Nephron (organoid): Measurements from ENCODE around the gene NFASC.

Experiments used
- H3K27ac Mint-ChIP-seq, 3 experiments: 2 replicates each; pipeline ENCODE4 v1.8.0; 2020; ENCODE audit warnings: mixed read lengths in 3 of 3, mild to moderate bottlenecking in 2 of 3, moderate library complexity in 1 of 3
- H3K27me3 Mint-ChIP-seq: 2 replicates; pipeline ENCODE4 v1.8.0; 2021; ENCODE audit warnings: low read depth, mild to moderate bottlenecking, moderate library complexity, mixed read lengths
- H3K36me3 Mint-ChIP-seq: 2 replicates; pipeline ENCODE4 v1.8.0; 2020; ENCODE audit warnings: low read depth, mixed read lengths
- H3K4me1 Mint-ChIP-seq: 2 replicates; pipeline ENCODE4 v1.8.0; 2020; ENCODE audit warnings: mixed read lengths
- H3K4me3 Mint-ChIP-seq, 3 experiments: 2 replicates each; pipeline ENCODE4 v1.8.0; 2020; ENCODE audit warnings: mild to moderate bottlenecking in 3 of 3, mixed read lengths in 3 of 3, moderate library complexity in 2 of 3
- H3K9me3 Mint-ChIP-seq: 2 replicates; pipeline ENCODE4 v1.8.0; 2020; ENCODE audit warnings: mixed read lengths
- CTCF ChIP-seq, 3 experiments: fragments of 200-600 bp; sonication (generic); IDR thresholded peaks; one replicate each; pipeline ENCODE4 v1.5.0; 2021; ENCODE audit warnings: antibody characterized with exemption in 3 of 3; ENCODE audit not compliant: unreplicated experiment in 3 of 3

Gene NFASC

GRCh38 chr1:204868340-204868700 is 2.3 kb upstream of the NFASC start:
- Mint-ChIP-seq H3K4me3 (no peak overlapping the region), H3K36me3 (no peaks in the 10 kb centered on the region), H3K27ac (no peak overlapping the region), H3K27me3 (peaks cover 10% of the 10 kb centered on the region), H3K4me1 (peaks cover 42% of the 10 kb centered on the region), H3K9me3 (no peaks in the 10 kb centered on the region)
- TF ChIP-seq CTCF (IDR thresholded peaks at IDR 0.05; ENCODE audit: unreplicated experiment in 3 of 3), result no peak

- Mint-ChIP-seq H3K4me3 (no peak overlapping the region), H3K36me3 (no peaks in the 10 kb centered on the region), H3K4me1 (peaks cover 42% of the 10 kb centered on the region), H3K27me3 (peaks cover 13% of the 10 kb centered on the region), H3K9me3 (no peaks in the 10 kb centered on the region), H3K27ac (no peak overlapping the region)
- no peak for TF ChIP-seq CTCF (IDR thresholded peaks at IDR 0.05; ENCODE audit: unreplicated experiment in 3 of 3)
Observed at GRCh38 chr1:204869097-204869496, 1.6 kb upstream of the NFASC start.

GRCh38 chr1:204871405-204872037 is 859 bp downstream of the NFASC start:
- Mint-ChIP-seq H3K36me3 (no peaks in the 10 kb centered on the region), H3K27ac (peak overlapping the region in 2 of 3 experiments; percentile 8 to 16), H3K4me3 (no peak overlapping the region), H3K4me1 (peaks cover 42% of the 10 kb centered on the region), H3K9me3 (no peaks in the 10 kb centered on the region), H3K27me3 (peaks cover 13% of the 10 kb centered on the region)
- TF ChIP-seq CTCF (IDR thresholded peaks at IDR 0.05; ENCODE audit: unreplicated experiment in 3 of 3), result no peak

- peaks cover 13% of the 10 kb centered on the region for H3K27me3 Mint-ChIP-seq
- no peaks in the 10 kb centered on the region for H3K9me3 Mint-ChIP-seq
- no peak overlapping the region for H3K4me3 Mint-ChIP-seq
Observed at GRCh38 chr1:204872262-204872881, 1.7 kb downstream of the NFASC start.

GRCh38 chr1:204873176-204873575 is 2.5 kb downstream of the NFASC start:
- peaks cover 28% of the 10 kb centered on the region for H3K4me1 Mint-ChIP-seq
- no peak for TF ChIP-seq CTCF (IDR thresholded peaks at IDR 0.05; ENCODE audit: unreplicated experiment in 3 of 3)
- no peaks in the 10 kb centered on the region for H3K9me3 Mint-ChIP-seq
- no peak overlapping the region for H3K4me3 Mint-ChIP-seq
- H3K27me3 Mint-ChIP-seq, result peaks cover 9% of the 10 kb centered on the region
- H3K36me3 Mint-ChIP-seq, result no peaks in the 10 kb centered on the region
- no peak overlapping the region for H3K27ac Mint-ChIP-seq

More at GRCh38 chr1:204872262-204872881, 1.7 kb downstream of the NFASC start:
- no peak overlapping the region for H3K27ac Mint-ChIP-seq
- TF ChIP-seq CTCF (IDR thresholded peaks at IDR 0.05; ENCODE audit: unreplicated experiment in 3 of 3), result no peak
- H3K36me3 Mint-ChIP-seq, result no peaks in the 10 kb centered on the region
- peaks cover 36% of the 10 kb centered on the region for H3K4me1 Mint-ChIP-seq

- H3K4me1 Mint-ChIP-seq, result peaks cover 24% of the 10 kb centered on the region
- no peaks in the 10 kb centered on the region for H3K36me3 Mint-ChIP-seq
- no peak overlapping the region for H3K4me3 Mint-ChIP-seq
- peaks cover 9% of the 10 kb centered on the region for H3K27me3 Mint-ChIP-seq
- H3K9me3 Mint-ChIP-seq, result no peaks in the 10 kb centered on the region
- H3K27ac Mint-ChIP-seq, result no peak overlapping the region
- TF ChIP-seq CTCF (IDR thresholded peaks at IDR 0.05; ENCODE audit: unreplicated experiment in 3 of 3), result no peak
Observed at GRCh38 chr1:204873714-204874113, 3.1 kb downstream of the NFASC start.
